Ishikawa (cell line): ENCODE results near the gene YIF1A.

Experiments used
- CEBPB ChIP-seq: IDR thresholded peaks from 2 replicates; pipeline ENCODE4 v1.6.1; 2012
- CREB1 ChIP-seq: IDR thresholded peaks from 2 replicates; pipeline ENCODE4 v1.6.1; 2012; ENCODE audit warnings: low read depth
- EGR1 ChIP-seq: IDR thresholded peaks from 2 replicates; pipeline ENCODE4 v1.6.1; 2012
- EP300 ChIP-seq: IDR thresholded peaks from 2 replicates; pipeline ENCODE4 v1.6.1; 2012; ENCODE audit warnings: borderline replicate concordance
- FOXM1 ChIP-seq: IDR thresholded peaks from 2 replicates; pipeline ENCODE4 v1.6.1; 2012; ENCODE audit warnings: low read depth, borderline replicate concordance
- NFIC ChIP-seq: IDR thresholded peaks from 2 replicates; pipeline ENCODE4 v1.6.1; 2012
- RAD21 ChIP-seq: IDR thresholded peaks from 2 replicates; pipeline ENCODE4 v1.6.1; 2012; ENCODE audit warnings: low read depth
- REST ChIP-seq: IDR thresholded peaks from 2 replicates; pipeline ENCODE4 v1.6.1; 2012; ENCODE audit warnings: low read depth, mild to moderate bottlenecking
- TAF1 ChIP-seq: IDR thresholded peaks from 2 replicates; pipeline ENCODE4 v1.6.1; 2012; ENCODE audit warnings: low read depth, mild to moderate bottlenecking
- TCF12 ChIP-seq: IDR thresholded peaks from 2 replicates; pipeline ENCODE4 v1.6.1; 2012; ENCODE audit warnings: low read depth
- TEAD4 ChIP-seq: IDR thresholded peaks from 2 replicates; pipeline ENCODE4 v1.6.1; 2012
- YY1 ChIP-seq: IDR thresholded peaks from 2 replicates; pipeline ENCODE4 v1.6.1; 2012; ENCODE audit warnings: low read depth
- ZBTB7A ChIP-seq: IDR thresholded peaks from 2 replicates; pipeline ENCODE4 v1.6.1; 2012; ENCODE audit warnings: low read depth
- TF ChIP-seq, protein P1 (sequence below): IDR thresholded peaks from 2 replicates; pipeline ENCODE4 v1.6.1; 2012
- TF ChIP-seq, protein P2 (sequence below): IDR thresholded peaks from 2 replicates; pipeline ENCODE4 v1.6.1; 2012

YIF1A gene

DNA sequence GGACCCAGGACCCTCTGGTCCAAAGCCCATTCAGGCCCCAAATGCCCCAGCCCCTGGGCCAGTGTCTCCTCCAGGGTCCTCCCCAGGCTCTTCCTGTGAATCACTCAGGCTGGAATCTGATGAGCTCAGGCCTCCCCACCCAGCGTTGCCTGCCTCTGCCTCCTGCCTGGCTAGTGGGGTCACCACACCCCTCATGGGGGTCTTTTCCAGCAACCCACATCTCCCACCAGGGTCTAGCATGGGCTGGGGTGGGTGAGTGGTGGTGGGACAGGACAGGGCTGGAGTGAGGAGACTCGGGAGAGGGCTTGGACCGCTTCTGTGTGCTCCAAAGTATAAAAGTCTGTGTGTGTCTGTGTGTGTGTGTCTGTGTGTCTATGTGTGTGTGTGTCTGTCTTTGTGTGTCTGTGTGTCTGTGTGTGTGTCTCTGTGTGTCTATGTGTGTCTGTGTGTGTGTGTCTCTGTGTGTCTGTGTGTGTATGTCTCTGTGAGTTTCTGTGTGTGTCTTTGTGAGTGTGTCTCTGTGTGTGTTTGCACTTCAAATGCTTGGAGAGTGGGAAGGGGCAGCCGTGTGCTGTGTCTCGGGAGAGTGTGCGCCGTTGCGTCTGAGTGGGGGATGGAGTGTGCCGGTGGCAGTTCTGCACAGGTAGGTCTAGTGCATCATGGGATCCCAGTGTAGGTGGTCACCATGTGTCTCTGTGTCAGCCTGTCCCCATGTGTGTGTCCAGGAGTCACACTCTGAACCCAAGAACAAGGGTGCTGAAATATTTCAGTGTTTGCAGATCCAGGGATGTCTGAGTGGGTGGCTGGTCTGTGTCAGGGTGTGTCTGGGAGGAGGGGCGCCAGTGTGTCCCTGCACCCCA lies 38.5 kb upstream of the YIF1A start:
- TF ChIP-seq CREB1 (no peak), ZBTB7A (0 out of 2 replicates have a peak, but pooled peaks have one; percentile 31)

- TF ChIP-seq, protein P1, sequence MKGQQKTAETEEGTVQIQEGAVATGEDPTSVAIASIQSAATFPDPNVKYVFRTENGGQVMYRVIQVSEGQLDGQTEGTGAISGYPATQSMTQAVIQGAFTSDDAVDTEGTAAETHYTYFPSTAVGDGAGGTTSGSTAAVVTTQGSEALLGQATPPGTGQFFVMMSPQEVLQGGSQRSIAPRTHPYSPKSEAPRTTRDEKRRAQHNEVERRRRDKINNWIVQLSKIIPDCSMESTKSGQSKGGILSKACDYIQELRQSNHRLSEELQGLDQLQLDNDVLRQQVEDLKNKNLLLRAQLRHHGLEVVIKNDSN = no peak
- TF ChIP-seq RAD21 (no peak), TEAD4 (no peak), YY1 (no peak), EP300 (no peak), TAF1 (no peak), FOXM1 (no peak), NFIC (no peak), CEBPB (no peak), TCF12 (no peak), EGR1 (no peak), REST (no peak), ZBTB7A (no peak), CREB1 (no peak)
- TF ChIP-seq, protein P2, sequence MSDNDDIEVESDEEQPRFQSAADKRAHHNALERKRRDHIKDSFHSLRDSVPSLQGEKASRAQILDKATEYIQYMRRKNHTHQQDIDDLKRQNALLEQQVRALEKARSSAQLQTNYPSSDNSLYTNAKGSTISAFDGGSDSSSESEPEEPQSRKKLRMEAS = no peak
These were observed 37.5 kb upstream of the YIF1A start for GRCh38 chr11:66326261-66327111.

GRCh38 chr11:66325263-66325671 lies 36.3 kb upstream of the YIF1A start:
- TF ChIP-seq REST (no peak), EP300 (no peak), TEAD4 (no peak), TAF1 (no peak), TCF12 (no peak), ZBTB7A (no peak), EGR1 (no peak), YY1 (no peak), CREB1 (no peak)
- TF ChIP-seq, protein P2 = no peak
- TF ChIP-seq, protein P1 = no peak

DNA sequence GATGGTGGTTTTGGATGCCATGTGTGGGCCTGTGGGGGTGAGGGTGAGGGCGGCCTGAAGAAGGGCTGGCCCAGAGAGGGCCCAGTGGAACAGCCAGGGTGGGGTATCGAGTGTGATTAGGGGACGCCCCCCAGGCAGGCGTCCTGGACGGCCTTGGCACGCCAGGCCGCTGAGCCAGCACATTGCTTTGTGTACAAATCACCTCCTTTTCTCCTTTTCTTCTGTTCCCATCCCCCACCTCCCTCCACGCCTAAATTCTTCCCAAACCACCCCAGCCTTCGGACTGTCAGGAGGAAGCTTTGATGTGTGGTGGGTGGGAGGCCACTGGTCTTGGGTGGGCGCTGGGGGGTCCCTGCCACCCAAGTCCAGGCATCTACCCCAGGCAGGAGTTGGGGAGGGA lies 35.7 kb upstream of the YIF1A start:
- no peak for TF ChIP-seq RAD21
- no peak for TF ChIP-seq NFIC
- TF ChIP-seq TCF12 = no peak
- TF ChIP-seq, protein P2 = no peak
- no peak for TF ChIP-seq TAF1
- TF ChIP-seq, protein P1 = no peak
- TF ChIP-seq ZBTB7A = no peak
- no peak for TF ChIP-seq EP300
- no peak for TF ChIP-seq REST
- no peak for TF ChIP-seq CREB1
- no peak for TF ChIP-seq EGR1
- no peak for TF ChIP-seq TEAD4
- no peak for TF ChIP-seq YY1
- no peak for TF ChIP-seq CEBPB
